ENCODE measurements around the gene KRTAP10-2.
"Not testable (repeated sequence)": the region's sequence is repeated elsewhere in the genome, so short reads cannot be mapped to it uniquely, and the experiment has no call there.

The KRTAP10-2 gene

GRCh38 chr21:44567481-44568171 lies 16.3 kb upstream of the KRTAP10-2 start:
- no peak for DNase-seq (ENCODE audit: low read depth)

GRCh38 chr21:44566403-44566802 lies 15.1 kb upstream of the KRTAP10-2 start:
- DNase-seq (ENCODE audit: low read depth), result no peak

- DNase-seq (ENCODE audit: low read depth), result no peak
Measured at GRCh38 chr21:44564886-44565598, 13.7 kb upstream of the KRTAP10-2 start.

- no peak for DNase-seq (ENCODE audit: low read depth)
Measured at GRCh38 chr21:44564099-44564498, 12.8 kb upstream of the KRTAP10-2 start.

- DNase-seq (ENCODE audit: low read depth), result no peak
Measured at GRCh38 chr21:44558695-44559094, 7.4 kb upstream of the KRTAP10-2 start, which contains the start of gene KRTAP10-3. Gene KRTAP10-3, minus strand, starts transcription at chr21:44558795. Its CDS starts 80 bp downstream, at chr21:44558715.

GRCh38 chr21:44558329-44558675 lies 7.0 kb upstream of the KRTAP10-2 start:
- not testable (repeated sequence) for DNase-seq (ENCODE audit: low read depth)

- no peak for DNase-seq (ENCODE audit: low read depth)
Measured at GRCh38 chr21:44557491-44558328, 6.4 kb upstream of the KRTAP10-2 start.

GRCh38 chr21:44556879-44557278 lies 5.6 kb upstream of the KRTAP10-2 start:
- no peak for DNase-seq (ENCODE audit: low read depth)

- no peak for DNase-seq (ENCODE audit: low read depth)
Measured at GRCh38 chr21:44555200-44555875, 4.0 kb upstream of the KRTAP10-2 start.

- DNase-seq (ENCODE audit: low read depth), result no peak
Measured at GRCh38 chr21:44552681-44553080, 1.4 kb upstream of the KRTAP10-2 start.

GRCh38 chr21:44552136-44552535 lies 831 bp upstream of the KRTAP10-2 start:
- no peak for DNase-seq (ENCODE audit: low read depth)

- no peak for DNase-seq (ENCODE audit: low read depth)
Measured at GRCh38 chr21:44550807-44551206, 498 bp downstream of the KRTAP10-2 start.

- not testable (repeated sequence) for DNase-seq (ENCODE audit: low read depth)
Measured at GRCh38 chr21:44550285-44550684, 1.0 kb downstream of the KRTAP10-2 start.

- DNase-seq (ENCODE audit: low read depth), result no peak
Measured at GRCh38 chr21:44549525-44550211, 1.6 kb downstream of the KRTAP10-2 start.

GRCh38 chr21:44548922-44549321 lies 2.4 kb downstream of the KRTAP10-2 start:
- no peak for DNase-seq (ENCODE audit: low read depth)

GRCh38 chr21:44548381-44548780 lies 2.9 kb downstream of the KRTAP10-2 start:
- DNase-seq (ENCODE audit: low read depth), result no peak

- no peak for DNase-seq (ENCODE audit: low read depth)
Measured at GRCh38 chr21:44547656-44548331, 3.5 kb downstream of the KRTAP10-2 start.

- no peak for DNase-seq (ENCODE audit: low read depth)
Measured at GRCh38 chr21:44544566-44544965, 6.7 kb downstream of the KRTAP10-2 start.

GRCh38 chr21:44542716-44543115 lies 8.6 kb downstream of the KRTAP10-2 start:
- DNase-seq (ENCODE audit: low read depth), result no peak

- no peak for DNase-seq (ENCODE audit: low read depth)
Measured at GRCh38 chr21:44540741-44541288, 10.5 kb downstream of the KRTAP10-2 start.

Data from activated gamma-delta T cell treated with anti-CD3 and anti-CD28 coated beads, Interleukin-2, amount 50 U/mL, for 16 hours (primary cell).